Measurements from ENCODE around the gene ITGAX. TPM values are rescaled to one million over a fixed set of nuclear protein-coding genes. Genes with fewer than 3 reads are reported as not detected.
A peak's percentile ranks its signal among the peaks of the same experiment; 100 is the strongest.

ITGAX gene
- polyA plus RNA-seq, 1 of the 3 experiments (the other 2 are of a cell fraction) = 0.66 TPM

GRCh38 chr16:31333686-31334649 lies 21.0 kb upstream of the ITGAX start (continued):
- TF ChIP-seq, protein P1, sequence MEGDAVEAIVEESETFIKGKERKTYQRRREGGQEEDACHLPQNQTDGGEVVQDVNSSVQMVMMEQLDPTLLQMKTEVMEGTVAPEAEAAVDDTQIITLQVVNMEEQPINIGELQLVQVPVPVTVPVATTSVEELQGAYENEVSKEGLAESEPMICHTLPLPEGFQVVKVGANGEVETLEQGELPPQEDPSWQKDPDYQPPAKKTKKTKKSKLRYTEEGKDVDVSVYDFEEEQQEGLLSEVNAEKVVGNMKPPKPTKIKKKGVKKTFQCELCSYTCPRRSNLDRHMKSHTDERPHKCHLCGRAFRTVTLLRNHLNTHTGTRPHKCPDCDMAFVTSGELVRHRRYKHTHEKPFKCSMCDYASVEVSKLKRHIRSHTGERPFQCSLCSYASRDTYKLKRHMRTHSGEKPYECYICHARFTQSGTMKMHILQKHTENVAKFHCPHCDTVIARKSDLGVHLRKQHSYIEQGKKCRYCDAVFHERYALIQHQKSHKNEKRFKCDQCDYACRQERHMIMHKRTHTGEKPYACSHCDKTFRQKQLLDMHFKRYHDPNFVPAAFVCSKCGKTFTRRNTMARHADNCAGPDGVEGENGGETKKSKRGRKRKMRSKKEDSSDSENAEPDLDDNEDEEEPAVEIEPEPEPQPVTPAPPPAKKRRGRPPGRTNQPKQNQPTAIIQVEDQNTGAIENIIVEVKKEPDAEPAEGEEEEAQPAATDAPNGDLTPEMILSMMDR (IDR thresholded peaks at IDR 0.05) = 0 out of 2 replicates have a peak, but pooled peaks have one; percentile 16
- TF ChIP-seq NFIC (IDR thresholded peaks at IDR 0.05; ENCODE audit: borderline replicate concordance) (no peak), NRF1 (IDR thresholded peaks at IDR 0.05; ENCODE audit: low read depth, low read length) (no peak), PBX3 (IDR thresholded peaks at IDR 0.05) (no peak), CHD2 (IDR thresholded peaks at IDR 0.05; ENCODE audit: low read length, partially characterized antibody) (no peak)

- Histone ChIP-seq H3K27ac (ENCODE audit: low read depth in 2 of 2, low read length in 1 of 2) (no peak overlapping the region), H3K9me2 (no peaks in the 10 kb centered on the region), H3F3A (replicated peaks; ENCODE audit: insufficient read depth) (no peaks in the 10 kb centered on the region), H3K9me3 (no peaks in the 10 kb centered on the region), H3K4me3 (ENCODE audit: low read depth in 2 of 2, low read length in 1 of 2) (no peak overlapping the region), H4K20me1 (ENCODE audit: insufficient read depth) (no peaks in the 10 kb centered on the region), H3K36me3 (replicated peaks in 1 of 2; ENCODE audit: control insufficient read depth in 1 of 2, insufficient read depth in 2 of 2, low read length in 1 of 2) (no peaks in the 10 kb centered on the region), H3K9ac (no peak overlapping the region), H3K27me3 (ENCODE audit: insufficient read depth) (peaks cover 67% of the 10 kb centered on the region), H3K79me2 (ENCODE audit: insufficient read depth) (no peaks in the 10 kb centered on the region), H3K4me1 (ENCODE audit: control insufficient read depth in 1 of 2, insufficient read depth in 2 of 2, low read depth in 1 of 2, low read length in 1 of 2) (no peaks in the 10 kb centered on the region), H2AFZ (ENCODE audit: low read depth) (no peak overlapping the region), H3K4me2 (no peak overlapping the region)
- CTCF ChIA-PET = no interaction called here
- 0% methylated on average over 1 of the region's 1 CpG for WGBS (ENCODE audit: low lambda C conversion rate)
- POLR2A ChIA-PET = no interaction called here
- DNase-seq = no peak
- TF ChIP-seq GABPA (IDR thresholded peaks at IDR 0.05; ENCODE audit: low read depth) (no peak), TEAD4 (IDR thresholded peaks at IDR 0.05; ENCODE audit: borderline replicate concordance, insufficient read depth) (no peak), NRF1 (IDR thresholded peaks at IDR 0.05; ENCODE audit: low read depth, low read length) (no peak), NFIC (IDR thresholded peaks at IDR 0.05; ENCODE audit: borderline replicate concordance) (no peak), RFX5 (IDR thresholded peaks at IDR 0.05; ENCODE audit: low read length) (no peak), USF2 (IDR thresholded peaks at IDR 0.05; ENCODE audit: borderline replicate concordance, low read depth, low read length) (no peak), GATA2 (CRISPR knock-in tag; IDR thresholded peaks at IDR 0.05) (no peak), TAF1 (IDR thresholded peaks at IDR 0.05; ENCODE audit: borderline replicate concordance, low read depth, low read length) (no peak), MEF2A (IDR thresholded peaks at IDR 0.05; ENCODE audit: borderline replicate concordance, low read depth) (no peak), POLR2AphosphoS5 (IDR thresholded peaks at IDR 0.05; ENCODE audit: low read depth, low read length) (no peak), ZBTB33 (IDR thresholded peaks at IDR 0.05; ENCODE audit: borderline replicate concordance, low read depth) (no peak), FOXM1 (IDR thresholded peaks at IDR 0.05; ENCODE audit: low read depth) (no peak), EZH2phosphoT487 (IDR thresholded peaks at IDR 0.05; ENCODE audit: borderline replicate concordance, low read depth) (no peak), JUND (IDR thresholded peaks at IDR 0.05) (no peak), RCOR1 (IDR thresholded peaks at IDR 0.05; ENCODE audit: low read length) (no peak), SIN3A (IDR thresholded peaks at IDR 0.05; ENCODE audit: borderline replicate concordance, low read depth, low read length) (no peak), ELF1 (IDR thresholded peaks at IDR 0.05) (no peak), PBX3 (IDR thresholded peaks at IDR 0.05) (no peak)
Observed at GRCh38 chr16:31334934-31335333, 20.0 kb upstream of the ITGAX start.

All from SK-N-SH (cell line).